ENCODE data around the gene TAS2R40.
"Not testable (repeated sequence)": the region's sequence is repeated elsewhere in the genome, so short reads cannot be mapped to it uniquely, and the experiment has no call there.

DNA sequence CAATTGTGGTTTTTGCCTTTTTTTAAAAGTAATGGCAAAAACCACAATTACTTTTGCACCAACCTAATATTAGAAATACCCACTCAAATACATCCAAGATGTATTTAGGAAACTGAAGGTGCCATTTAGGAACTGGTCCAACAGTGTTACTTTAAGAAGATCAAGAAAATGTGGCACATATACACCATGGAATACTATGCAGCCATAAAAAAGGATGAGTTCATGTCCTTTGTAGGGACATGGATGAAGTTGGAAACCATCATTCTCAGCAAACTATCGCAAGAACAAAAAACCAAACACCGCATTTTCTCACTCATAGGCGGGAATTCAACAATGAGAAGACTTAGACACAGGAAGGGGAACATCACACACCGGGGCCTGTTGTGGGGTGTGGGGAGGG is 41.1 kb upstream of the TAS2R40 start:
- TF ChIP-seq, protein P1, sequence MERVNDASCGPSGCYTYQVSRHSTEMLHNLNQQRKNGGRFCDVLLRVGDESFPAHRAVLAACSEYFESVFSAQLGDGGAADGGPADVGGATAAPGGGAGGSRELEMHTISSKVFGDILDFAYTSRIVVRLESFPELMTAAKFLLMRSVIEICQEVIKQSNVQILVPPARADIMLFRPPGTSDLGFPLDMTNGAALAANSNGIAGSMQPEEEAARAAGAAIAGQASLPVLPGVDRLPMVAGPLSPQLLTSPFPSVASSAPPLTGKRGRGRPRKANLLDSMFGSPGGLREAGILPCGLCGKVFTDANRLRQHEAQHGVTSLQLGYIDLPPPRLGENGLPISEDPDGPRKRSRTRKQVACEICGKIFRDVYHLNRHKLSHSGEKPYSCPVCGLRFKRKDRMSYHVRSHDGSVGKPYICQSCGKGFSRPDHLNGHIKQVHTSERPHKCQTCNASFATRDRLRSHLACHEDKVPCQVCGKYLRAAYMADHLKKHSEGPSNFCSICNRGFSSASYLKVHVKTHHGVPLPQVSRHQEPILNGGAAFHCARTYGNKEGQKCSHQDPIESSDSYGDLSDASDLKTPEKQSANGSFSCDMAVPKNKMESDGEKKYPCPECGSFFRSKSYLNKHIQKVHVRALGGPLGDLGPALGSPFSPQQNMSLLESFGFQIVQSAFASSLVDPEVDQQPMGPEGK (CRISPR knock-in tag; IDR thresholded peaks at IDR 0.05; ENCODE audit: borderline replicate concordance) = not testable (repeated sequence)
- TF ChIP-seq, protein P2, sequence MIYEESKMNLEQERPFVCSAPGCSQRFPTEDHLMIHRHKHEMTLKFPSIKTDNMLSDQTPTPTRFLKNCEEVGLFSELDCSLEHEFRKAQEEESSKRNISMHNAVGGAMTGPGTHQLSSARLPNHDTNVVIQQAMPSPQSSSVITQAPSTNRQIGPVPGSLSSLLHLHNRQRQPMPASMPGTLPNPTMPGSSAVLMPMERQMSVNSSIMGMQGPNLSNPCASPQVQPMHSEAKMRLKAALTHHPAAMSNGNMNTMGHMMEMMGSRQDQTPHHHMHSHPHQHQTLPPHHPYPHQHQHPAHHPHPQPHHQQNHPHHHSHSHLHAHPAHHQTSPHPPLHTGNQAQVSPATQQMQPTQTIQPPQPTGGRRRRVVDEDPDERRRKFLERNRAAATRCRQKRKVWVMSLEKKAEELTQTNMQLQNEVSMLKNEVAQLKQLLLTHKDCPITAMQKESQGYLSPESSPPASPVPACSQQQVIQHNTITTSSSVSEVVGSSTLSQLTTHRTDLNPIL (CRISPR knock-in tag; IDR thresholded peaks at IDR 0.05; ENCODE audit: low read depth) = not testable (repeated sequence)
- TF ChIP-seq OSR1 (CRISPR knock-in tag; IDR thresholded peaks at IDR 0.05); ZFP30 (CRISPR knock-in tag; IDR thresholded peaks at IDR 0.05); ZC3H10 (CRISPR knock-in tag; IDR thresholded peaks at IDR 0.05); BACH2 (CRISPR knock-in tag; IDR thresholded peaks at IDR 0.05; ENCODE audit: borderline replicate concordance); ZNF565 (CRISPR knock-in tag; conservative IDR thresholded peaks at IDR 0.05; ENCODE audit: low read depth); SNAI2 (CRISPR knock-in tag; IDR thresholded peaks at IDR 0.05); CSDC2 (CRISPR knock-in tag; IDR thresholded peaks at IDR 0.05); RARB (CRISPR knock-in tag; IDR thresholded peaks at IDR 0.05); ESRRG (CRISPR knock-in tag; IDR thresholded peaks at IDR 0.05); TCF4 (CRISPR knock-in tag; IDR thresholded peaks at IDR 0.05; ENCODE audit: borderline replicate concordance): not testable (repeated sequence)
- TF ChIP-seq, protein P3, sequence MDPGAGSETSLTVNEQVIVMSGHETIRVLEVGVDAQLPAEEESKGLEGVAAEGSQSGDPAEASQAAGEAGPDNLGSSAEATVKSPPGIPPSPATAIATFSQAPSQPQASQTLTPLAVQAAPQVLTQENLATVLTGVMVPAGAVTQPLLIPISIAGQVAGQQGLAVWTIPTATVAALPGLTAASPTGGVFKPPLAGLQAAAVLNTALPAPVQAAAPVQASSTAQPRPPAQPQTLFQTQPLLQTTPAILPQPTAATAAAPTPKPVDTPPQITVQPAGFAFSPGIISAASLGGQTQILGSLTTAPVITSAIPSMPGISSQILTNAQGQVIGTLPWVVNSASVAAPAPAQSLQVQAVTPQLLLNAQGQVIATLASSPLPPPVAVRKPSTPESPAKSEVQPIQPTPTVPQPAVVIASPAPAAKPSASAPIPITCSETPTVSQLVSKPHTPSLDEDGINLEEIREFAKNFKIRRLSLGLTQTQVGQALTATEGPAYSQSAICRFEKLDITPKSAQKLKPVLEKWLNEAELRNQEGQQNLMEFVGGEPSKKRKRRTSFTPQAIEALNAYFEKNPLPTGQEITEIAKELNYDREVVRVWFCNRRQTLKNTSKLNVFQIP (CRISPR knock-in tag; IDR thresholded peaks at IDR 0.05; ENCODE audit: borderline replicate concordance, low read depth) = not testable (repeated sequence)
- TF ChIP-seq, protein P4, sequence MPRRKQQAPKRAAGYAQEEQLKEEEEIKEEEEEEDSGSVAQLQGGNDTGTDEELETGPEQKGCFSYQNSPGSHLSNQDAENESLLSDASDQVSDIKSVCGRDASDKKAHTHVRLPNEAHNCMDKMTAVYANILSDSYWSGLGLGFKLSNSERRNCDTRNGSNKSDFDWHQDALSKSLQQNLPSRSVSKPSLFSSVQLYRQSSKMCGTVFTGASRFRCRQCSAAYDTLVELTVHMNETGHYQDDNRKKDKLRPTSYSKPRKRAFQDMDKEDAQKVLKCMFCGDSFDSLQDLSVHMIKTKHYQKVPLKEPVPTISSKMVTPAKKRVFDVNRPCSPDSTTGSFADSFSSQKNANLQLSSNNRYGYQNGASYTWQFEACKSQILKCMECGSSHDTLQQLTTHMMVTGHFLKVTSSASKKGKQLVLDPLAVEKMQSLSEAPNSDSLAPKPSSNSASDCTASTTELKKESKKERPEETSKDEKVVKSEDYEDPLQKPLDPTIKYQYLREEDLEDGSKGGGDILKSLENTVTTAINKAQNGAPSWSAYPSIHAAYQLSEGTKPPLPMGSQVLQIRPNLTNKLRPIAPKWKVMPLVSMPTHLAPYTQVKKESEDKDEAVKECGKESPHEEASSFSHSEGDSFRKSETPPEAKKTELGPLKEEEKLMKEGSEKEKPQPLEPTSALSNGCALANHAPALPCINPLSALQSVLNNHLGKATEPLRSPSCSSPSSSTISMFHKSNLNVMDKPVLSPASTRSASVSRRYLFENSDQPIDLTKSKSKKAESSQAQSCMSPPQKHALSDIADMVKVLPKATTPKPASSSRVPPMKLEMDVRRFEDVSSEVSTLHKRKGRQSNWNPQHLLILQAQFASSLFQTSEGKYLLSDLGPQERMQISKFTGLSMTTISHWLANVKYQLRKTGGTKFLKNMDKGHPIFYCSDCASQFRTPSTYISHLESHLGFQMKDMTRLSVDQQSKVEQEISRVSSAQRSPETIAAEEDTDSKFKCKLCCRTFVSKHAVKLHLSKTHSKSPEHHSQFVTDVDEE (CRISPR knock-in tag; IDR thresholded peaks at IDR 0.05) = not testable (repeated sequence)
